Measurements from ENCODE around the gene VOPP1.
"Not testable (repeated sequence)": the region's sequence is repeated elsewhere in the genome, so short reads cannot be mapped to it uniquely, and the experiment has no call there.

DNA sequence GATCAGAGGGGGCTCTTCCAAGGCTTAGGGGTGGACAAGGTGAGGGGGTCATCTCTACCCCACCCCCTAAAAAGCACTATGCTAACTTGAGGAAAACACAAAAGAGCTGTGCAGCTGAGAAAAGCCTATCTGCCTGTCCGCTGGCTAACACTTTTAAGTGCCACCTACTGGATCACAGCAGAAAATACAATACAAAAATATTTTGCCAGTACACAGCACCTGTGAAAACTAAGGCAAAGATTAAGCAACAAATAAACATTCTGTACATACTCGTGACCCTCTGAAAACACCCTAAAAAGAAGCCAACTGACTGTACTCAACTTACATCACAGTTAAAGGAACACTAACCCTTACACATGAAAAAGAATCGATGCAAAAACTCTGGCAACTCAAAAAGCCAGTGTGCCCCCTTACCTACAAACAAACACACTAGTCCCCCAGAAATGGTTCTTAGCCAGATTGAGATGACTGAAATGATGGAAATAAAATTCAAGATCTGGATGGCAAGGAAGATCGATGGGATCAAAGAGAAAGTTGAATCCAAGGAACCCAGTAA lies 25.7 kb upstream of the VOPP1 start:
- TF ChIP-seq CBX5 (IDR thresholded peaks at IDR 0.05; ENCODE audit: low read depth); POLR2A (IDR thresholded peaks at IDR 0.05; ENCODE audit: low read depth, low read length); CHD4 (IDR thresholded peaks at IDR 0.05); YY1 (IDR thresholded peaks at IDR 0.05; ENCODE audit: low read depth, low read length); NR2C1 (IDR thresholded peaks at IDR 0.05); BACH1 (IDR thresholded peaks at IDR 0.05; ENCODE audit: borderline replicate concordance); EP300 (IDR thresholded peaks at IDR 0.05; ENCODE audit: borderline replicate concordance in 1 of 2, control insufficient read depth in 1 of 2, low read depth in 2 of 2, low read length in 2 of 2); HDAC2 (IDR thresholded peaks at IDR 0.05); NRF1 (conservative IDR thresholded peaks at IDR 0.05; ENCODE audit: low read depth, low read length): not testable (repeated sequence)
- TF ChIP-seq, protein P1, sequence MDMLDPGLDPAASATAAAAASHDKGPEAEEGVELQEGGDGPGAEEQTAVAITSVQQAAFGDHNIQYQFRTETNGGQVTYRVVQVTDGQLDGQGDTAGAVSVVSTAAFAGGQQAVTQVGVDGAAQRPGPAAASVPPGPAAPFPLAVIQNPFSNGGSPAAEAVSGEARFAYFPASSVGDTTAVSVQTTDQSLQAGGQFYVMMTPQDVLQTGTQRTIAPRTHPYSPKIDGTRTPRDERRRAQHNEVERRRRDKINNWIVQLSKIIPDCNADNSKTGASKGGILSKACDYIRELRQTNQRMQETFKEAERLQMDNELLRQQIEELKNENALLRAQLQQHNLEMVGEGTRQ (IDR thresholded peaks at IDR 0.05; ENCODE audit: borderline replicate concordance, low read depth, low read length), result not testable (repeated sequence)
- TF ChIP-seq, protein P2, sequence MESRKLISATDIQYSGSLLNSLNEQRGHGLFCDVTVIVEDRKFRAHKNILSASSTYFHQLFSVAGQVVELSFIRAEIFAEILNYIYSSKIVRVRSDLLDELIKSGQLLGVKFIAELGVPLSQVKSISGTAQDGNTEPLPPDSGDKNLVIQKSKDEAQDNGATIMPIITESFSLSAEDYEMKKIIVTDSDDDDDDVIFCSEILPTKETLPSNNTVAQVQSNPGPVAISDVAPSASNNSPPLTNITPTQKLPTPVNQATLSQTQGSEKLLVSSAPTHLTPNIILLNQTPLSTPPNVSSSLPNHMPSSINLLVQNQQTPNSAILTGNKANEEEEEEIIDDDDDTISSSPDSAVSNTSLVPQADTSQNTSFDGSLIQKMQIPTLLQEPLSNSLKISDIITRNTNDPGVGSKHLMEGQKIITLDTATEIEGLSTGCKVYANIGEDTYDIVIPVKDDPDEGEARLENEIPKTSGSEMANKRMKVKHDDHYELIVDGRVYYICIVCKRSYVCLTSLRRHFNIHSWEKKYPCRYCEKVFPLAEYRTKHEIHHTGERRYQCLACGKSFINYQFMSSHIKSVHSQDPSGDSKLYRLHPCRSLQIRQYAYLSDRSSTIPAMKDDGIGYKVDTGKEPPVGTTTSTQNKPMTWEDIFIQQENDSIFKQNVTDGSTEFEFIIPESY (IDR thresholded peaks at IDR 0.05), result not testable (repeated sequence)
- TF ChIP-seq, protein P3, sequence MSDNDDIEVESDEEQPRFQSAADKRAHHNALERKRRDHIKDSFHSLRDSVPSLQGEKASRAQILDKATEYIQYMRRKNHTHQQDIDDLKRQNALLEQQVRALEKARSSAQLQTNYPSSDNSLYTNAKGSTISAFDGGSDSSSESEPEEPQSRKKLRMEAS (IDR thresholded peaks at IDR 0.05; ENCODE audit: low read depth, low read length), result not testable (repeated sequence)
- TF ChIP-seq, protein P4, sequence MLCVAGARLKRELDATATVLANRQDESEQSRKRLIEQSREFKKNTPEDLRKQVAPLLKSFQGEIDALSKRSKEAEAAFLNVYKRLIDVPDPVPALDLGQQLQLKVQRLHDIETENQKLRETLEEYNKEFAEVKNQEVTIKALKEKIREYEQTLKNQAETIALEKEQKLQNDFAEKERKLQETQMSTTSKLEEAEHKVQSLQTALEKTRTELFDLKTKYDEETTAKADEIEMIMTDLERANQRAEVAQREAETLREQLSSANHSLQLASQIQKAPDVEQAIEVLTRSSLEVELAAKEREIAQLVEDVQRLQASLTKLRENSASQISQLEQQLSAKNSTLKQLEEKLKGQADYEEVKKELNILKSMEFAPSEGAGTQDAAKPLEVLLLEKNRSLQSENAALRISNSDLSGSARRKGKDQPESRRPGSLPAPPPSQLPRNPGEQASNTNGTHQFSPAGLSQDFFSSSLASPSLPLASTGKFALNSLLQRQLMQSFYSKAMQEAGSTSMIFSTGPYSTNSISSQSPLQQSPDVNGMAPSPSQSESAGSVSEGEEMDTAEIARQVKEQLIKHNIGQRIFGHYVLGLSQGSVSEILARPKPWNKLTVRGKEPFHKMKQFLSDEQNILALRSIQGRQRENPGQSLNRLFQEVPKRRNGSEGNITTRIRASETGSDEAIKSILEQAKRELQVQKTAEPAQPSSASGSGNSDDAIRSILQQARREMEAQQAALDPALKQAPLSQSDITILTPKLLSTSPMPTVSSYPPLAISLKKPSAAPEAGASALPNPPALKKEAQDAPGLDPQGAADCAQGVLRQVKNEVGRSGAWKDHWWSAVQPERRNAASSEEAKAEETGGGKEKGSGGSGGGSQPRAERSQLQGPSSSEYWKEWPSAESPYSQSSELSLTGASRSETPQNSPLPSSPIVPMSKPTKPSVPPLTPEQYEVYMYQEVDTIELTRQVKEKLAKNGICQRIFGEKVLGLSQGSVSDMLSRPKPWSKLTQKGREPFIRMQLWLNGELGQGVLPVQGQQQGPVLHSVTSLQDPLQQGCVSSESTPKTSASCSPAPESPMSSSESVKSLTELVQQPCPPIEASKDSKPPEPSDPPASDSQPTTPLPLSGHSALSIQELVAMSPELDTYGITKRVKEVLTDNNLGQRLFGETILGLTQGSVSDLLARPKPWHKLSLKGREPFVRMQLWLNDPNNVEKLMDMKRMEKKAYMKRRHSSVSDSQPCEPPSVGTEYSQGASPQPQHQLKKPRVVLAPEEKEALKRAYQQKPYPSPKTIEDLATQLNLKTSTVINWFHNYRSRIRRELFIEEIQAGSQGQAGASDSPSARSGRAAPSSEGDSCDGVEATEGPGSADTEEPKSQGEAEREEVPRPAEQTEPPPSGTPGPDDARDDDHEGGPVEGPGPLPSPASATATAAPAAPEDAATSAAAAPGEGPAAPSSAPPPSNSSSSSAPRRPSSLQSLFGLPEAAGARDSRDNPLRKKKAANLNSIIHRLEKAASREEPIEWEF (IDR thresholded peaks at IDR 0.05; ENCODE audit: insufficient replicate concordance, low read depth, low read length), result not testable (repeated sequence)
- TF ChIP-seq, protein P5, sequence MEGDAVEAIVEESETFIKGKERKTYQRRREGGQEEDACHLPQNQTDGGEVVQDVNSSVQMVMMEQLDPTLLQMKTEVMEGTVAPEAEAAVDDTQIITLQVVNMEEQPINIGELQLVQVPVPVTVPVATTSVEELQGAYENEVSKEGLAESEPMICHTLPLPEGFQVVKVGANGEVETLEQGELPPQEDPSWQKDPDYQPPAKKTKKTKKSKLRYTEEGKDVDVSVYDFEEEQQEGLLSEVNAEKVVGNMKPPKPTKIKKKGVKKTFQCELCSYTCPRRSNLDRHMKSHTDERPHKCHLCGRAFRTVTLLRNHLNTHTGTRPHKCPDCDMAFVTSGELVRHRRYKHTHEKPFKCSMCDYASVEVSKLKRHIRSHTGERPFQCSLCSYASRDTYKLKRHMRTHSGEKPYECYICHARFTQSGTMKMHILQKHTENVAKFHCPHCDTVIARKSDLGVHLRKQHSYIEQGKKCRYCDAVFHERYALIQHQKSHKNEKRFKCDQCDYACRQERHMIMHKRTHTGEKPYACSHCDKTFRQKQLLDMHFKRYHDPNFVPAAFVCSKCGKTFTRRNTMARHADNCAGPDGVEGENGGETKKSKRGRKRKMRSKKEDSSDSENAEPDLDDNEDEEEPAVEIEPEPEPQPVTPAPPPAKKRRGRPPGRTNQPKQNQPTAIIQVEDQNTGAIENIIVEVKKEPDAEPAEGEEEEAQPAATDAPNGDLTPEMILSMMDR (IDR thresholded peaks at IDR 0.05 in 2 of 3, conservative IDR thresholded peaks at IDR 0.05 in 1 of 3; ENCODE audit: control insufficient read depth in 2 of 3, extremely low read depth in 1 of 3, insufficient read depth in 1 of 3, low read depth in 3 of 3, low read length in 3 of 3), result peak; percentile 42 to 44 (median 42); a peak in 5 of 6 replicates
